GM12878 (cell line): ENCODE data around the gene XIRP1. TPM values are rescaled to one million over a fixed set of nuclear protein-coding genes. Genes with fewer than 3 reads are reported as not detected.

Experiments used
- ATAC-seq: fragments of 200-7000 bp; cut with Tn5 transposase; 3 replicates; pipeline ENCODE4 v1.9.1; 2020; ENCODE audit warnings: mild to moderate bottlenecking, moderate library complexity
- BruUV-seq: library from RNA; stranded (reverse); fragments of 400-500 nt; replicated peaks from 2 replicates; lab custom pipeline; 2021; lab: Mats Ljungman, UMichigan
- CTCF ChIA-PET: fragments of 300-600 bp; sonication (Branson Sonifier 250); formaldehyde crosslinking; extraction: SDS; loops from one replicate; lab custom pipeline; 2021; ENCODE audit warnings: inconsistent platforms; lab: Yijun Ruan, JAX
- POLR2A ChIA-PET: fragments of 350-600 bp; formaldehyde crosslinking; extraction: SDS; loops from one replicate; lab custom pipeline; 2021; ENCODE audit warnings: inconsistent platforms; lab: Charles Lee
- RAD21 ChIA-PET: fragments of 300-600 bp; sonication (Branson Sonifier 250); formaldehyde crosslinking; loops from one replicate; lab custom pipeline; 2023; ENCODE audit warnings: antibody characterized with exemption; ENCODE audit not compliant: unreplicated experiment; lab: Charles Lee
- SMC1A ChIA-PET: fragments of 300-600 bp; sonication (Branson Sonifier 250); formaldehyde crosslinking; loops from one replicate; lab custom pipeline; 2023; ENCODE audit not compliant: unreplicated experiment, uncharacterized antibody; lab: Charles Lee
- DNase-seq: peaks from one replicate; pipeline ENCODE4 v3.0.0-alpha.2; 2011; ENCODE audit warnings: low read depth, low spot score
- FAIRE-seq: peaks from 3 replicates; lab custom pipeline; 2011; peaks lifted over from hg19 to GRCh38; lab: Jason Lieb, UNC
- H2AFZ ChIP-seq: 2 replicates; pipeline ENCODE4 v1.6.0; 2011; ENCODE audit warnings: low read depth, low read length, control low read depth; ENCODE audit not compliant: control insufficient read depth
- H3K27ac ChIP-seq: 2 replicates; pipeline ENCODE4 v1.5.1; 2011; ENCODE audit warnings: control low read depth; ENCODE audit not compliant: control insufficient read depth, insufficient read depth
- H3K27me3 ChIP-seq, 2 experiments: replicated peaks in 1 of 2; 2 replicates each; pipeline versions ENCODE4 v1.6.0 to v1.6.1; 2011; ENCODE audit warnings: low read length in 1 of 2; ENCODE audit not compliant: control insufficient read depth in 2 of 2, insufficient read depth in 2 of 2
- H3K36me3 ChIP-seq, 2 experiments: 2 replicates each; pipeline ENCODE4 v1.5.1; 2011; ENCODE audit warnings: low read length in 1 of 2; ENCODE audit not compliant: control insufficient read depth in 2 of 2, insufficient read depth in 2 of 2
- H3K4me1 ChIP-seq: 2 replicates; pipeline ENCODE4 v1.6.1; 2011; ENCODE audit warnings: mild to moderate bottlenecking, low read length, moderate library complexity, mixed read lengths; ENCODE audit not compliant: control insufficient read depth, insufficient read depth
- H3K4me2 ChIP-seq: 2 replicates; pipeline ENCODE4 v1.6.0; 2011; ENCODE audit warnings: control low read depth; ENCODE audit not compliant: control insufficient read depth, insufficient read depth
- H3K4me3 ChIP-seq: fragments of 200-600 bp; sonication (generic); 2 replicates; pipeline ENCODE4 v1.5.1; 2016
- H3K79me2 ChIP-seq: 2 replicates; pipeline ENCODE4 v1.6.0; 2011; ENCODE audit warnings: low read length; ENCODE audit not compliant: control insufficient read depth, insufficient read depth
- H3K9ac ChIP-seq: 2 replicates; pipeline ENCODE4 v1.8.0; 2011; ENCODE audit warnings: low read length, control low read depth, mixed read lengths; ENCODE audit not compliant: control insufficient read depth, insufficient read depth
- H3K9me3 ChIP-seq: replicated peaks from 3 replicates; pipeline ENCODE4 v1.5.1; 2011; ENCODE audit warnings: mild to moderate bottlenecking, low read length; ENCODE audit not compliant: control insufficient read depth, insufficient read depth
- H4K20me1 ChIP-seq: 2 replicates; pipeline ENCODE4 v1.6.0; 2011; ENCODE audit not compliant: control insufficient read depth, insufficient read depth
- BMI1 ChIP-seq: fragments of 450-650 bp; IDR thresholded peaks from 2 replicates; pipeline ENCODE4 v1.6.1; 2016; ENCODE audit warnings: mild to moderate bottlenecking, moderate library complexity, borderline replicate concordance
- CBX3 ChIP-seq: fragments of 200-600 bp; sonication (generic); IDR thresholded peaks from 2 replicates; pipeline ENCODE4 v1.6.1; 2016; ENCODE audit warnings: low read depth, borderline replicate concordance
- ETV6 ChIP-seq, 2 experiments: fragments of 450-650 bp in 1 of 2; IDR thresholded peaks in 1 of 2; conservative IDR thresholded peaks in 1 of 2; 2 replicates each; pipeline ENCODE4 v1.6.1; 2014; ENCODE audit warnings: antibody characterized with exemption in 1 of 2, borderline replicate concordance in 1 of 2, low read depth in 1 of 2, mild to moderate bottlenecking in 1 of 2, moderate library complexity in 1 of 2
- FOXM1 ChIP-seq: IDR thresholded peaks from 2 replicates; pipeline ENCODE4 v1.6.1; 2012; ENCODE audit warnings: low read depth, mild to moderate bottlenecking, inconsistent platforms, low read length, moderate library complexity
- JUNB ChIP-seq: IDR thresholded peaks from 2 replicates; pipeline ENCODE4 v1.6.1; 2016; ENCODE audit warnings: antibody characterized with exemption, mild to moderate bottlenecking
- NR2F1 ChIP-seq: fragments of 450-650 bp; conservative IDR thresholded peaks from 2 replicates; pipeline ENCODE4 v1.6.1; 2017; ENCODE audit warnings: mild to moderate bottlenecking
- RAD21 ChIP-seq: IDR thresholded peaks from 2 replicates; pipeline ENCODE4 v1.6.1; 2011; ENCODE audit warnings: mild to moderate bottlenecking, low read depth, low read length, moderate library complexity; ENCODE audit not compliant: insufficient read depth
- RUNX3 ChIP-seq: IDR thresholded peaks from 2 replicates; pipeline ENCODE4 v1.6.1; 2012; ENCODE audit warnings: low read length, inconsistent platforms
- ZBTB40 ChIP-seq: fragments of 450-650 bp; IDR thresholded peaks from 2 replicates; pipeline ENCODE4 v1.6.1; 2016; ENCODE audit warnings: mild to moderate bottlenecking, moderate library complexity, borderline replicate concordance
- ZNF24 ChIP-seq: fragments of 450-650 bp; IDR thresholded peaks from 2 replicates; pipeline ENCODE4 v1.6.1; 2017; ENCODE audit warnings: antibody characterized with exemption, mild to moderate bottlenecking
- ZZZ3 ChIP-seq: IDR thresholded peaks from 2 replicates; pipeline ENCODE4 v1.6.1; 2011; ENCODE audit warnings: low read depth; ENCODE audit not compliant: control insufficient read depth, insufficient read length
- WGBS: methylation state at CpG from one replicate; pipeline ENCODE4 v1.1.6; 2016; ENCODE audit warnings: low lambda C conversion rate; ENCODE audit not compliant: insufficient replicate concordance, insufficient coverage; ENCODE audit errors: missing lambda C conversion rate; 5-methylcytosine and 5-hydroxymethylcytosine counted together
- in situ Hi-C: fragments of 300-500 bp; cut with MboI; formaldehyde crosslinking; loops from 9 replicates; pipeline ENCODE4 v1.14.3; 2018; ENCODE audit warnings: mixed read lengths
- intact Hi-C: fragments of 100-400 bp; cut with micrococcal nuclease; formaldehyde crosslinking; loops from one replicate; pipeline ENCODE4 v1.14.2; 2022; ENCODE audit not compliant: unreplicated experiment
- polyA plus RNA-seq, 11 experiments: library from polyadenylated mRNA; depleted of rRNA in 4 of 11; unstranded in 6 of 11; stranded (reverse) in 5 of 11; fragments of >200 nt; fragmentation: Nextera tagmentation in 4 of 11; fragmentation: Illumina TruSeq in 1 of 11; extraction: Ambion mirVana in 4 of 11; extraction: Trizol in 1 of 11; gene quantifications; 1 replicate in 1 of 11; 2 replicates in 10 of 11; pipeline versions ENCODE4 v1.2.1 to v1.2.3, GENCODE V29; 2011 to 2016; ENCODE audit warnings: inconsistent platforms in 2 of 11, missing spikeins in 2 of 11, low read depth in 1 of 11
- total RNA-seq, 4 experiments: library from RNA; depleted of rRNA in 3 of 4; stranded (reverse); fragments of >200 nt in 3 of 4; fragmentation: Illumina TruSeq in 1 of 4; extraction: Trizol in 1 of 4; gene quantifications; 2 replicates each; pipeline versions ENCODE4 v1.2.1 to v1.2.3, GENCODE V29; 2013 to 2021

The XIRP1 gene
- total and polyA plus RNA-seq, 10 of the 15 experiments (the other 5 are each of a cell fraction or from before 2014, with no cell fraction given): 0.03 to 0.38 (median 0.08) TPM; not detected in 1

DNA sequence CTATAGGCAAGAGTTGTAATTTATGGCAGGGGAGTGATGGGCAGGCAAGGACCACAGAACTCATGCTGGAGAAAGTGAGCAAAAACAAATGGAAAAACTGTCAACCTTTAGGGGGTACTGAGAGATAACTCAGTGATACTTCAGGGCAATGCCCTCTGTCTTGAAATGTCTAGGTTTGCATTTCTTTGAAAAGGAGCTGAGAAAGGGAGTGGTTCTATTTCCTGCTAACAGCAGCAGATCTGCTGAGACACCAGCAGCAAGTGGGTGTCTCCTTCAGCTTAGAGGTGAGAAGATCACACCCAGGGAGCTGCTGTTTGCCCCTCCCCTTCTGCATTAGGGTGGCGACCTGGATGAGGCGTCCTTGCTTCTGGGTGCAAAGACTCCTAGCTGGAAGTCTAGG, 42.3 kb upstream of the XIRP1 start:
- Histone ChIP-seq H3K9ac (no peak overlapping the region), H3K4me1 (no peaks in the 10 kb centered on the region), H4K20me1 (no peaks in the 10 kb centered on the region), H2AFZ (no peak overlapping the region), H3K79me2 (no peaks in the 10 kb centered on the region), H3K4me2 (no peak overlapping the region), H3K27ac (no peak overlapping the region), H3K9me3 (no peaks in the 10 kb centered on the region), H3K36me3 (no peaks in the 10 kb centered on the region), H3K4me3 (no peak overlapping the region), H3K27me3 (peaks cover 3 to 16% of the 10 kb centered on the region in 2 experiments)
- BruUV-seq: no TSS peak
- DNase-seq (no peak), FAIRE-seq (no peak), ATAC-seq (peak; percentile 27; the same call in 2 of the 3 replicates)
- WGBS: 3% methylated on average over 2 of the region's 2 CpGs
- RAD21 ChIA-PET: interaction anchor here (0.6 to 0.7 kb wide), 2 partner anchors 16 to 20 kb away, joined by 3 read pairs; no protein-coding TSS in a partner anchor
- CTCF ChIA-PET: interaction anchor here (1.1 to 3.7 kb wide), 2 partner anchors 53 to 190 kb away, joined by 3 to 19 read pairs; no protein-coding TSS in a partner anchor
- SMC1A ChIA-PET: interaction anchor here (0.9 to 1.2 kb wide), 3 partner anchors 11 to 52 kb away, joined by 3 to 4 read pairs (median 3); no protein-coding TSS in a partner anchor
- in situ Hi-C loops (no loop called here), intact Hi-C loops (no loop called here)
- TF ChIP-seq CBX3 (no peak), BMI1 (no peak), RAD21 (no peak), JUNB (no peak), RUNX3 (no peak), ZZZ3 (no peak)
- POLR2A ChIA-PET: interaction anchor here (0.8 kb wide), 1 partner anchor 9 kb away, joined by 3 read pairs; no protein-coding TSS in a partner anchor

GRCh38 chr3:39232859-39233258, 40.5 kb upstream of the XIRP1 start:
- WGBS: 1% methylated on average over 3 of the region's 3 CpGs
- no peak overlapping the region for H3K4me3 ChIP-seq
- H3K9ac ChIP-seq: no peak overlapping the region
- BruUV-seq: no TSS peak
- RAD21 ChIA-PET: interaction anchor here (1.3 kb wide), 1 partner anchor 17 kb away, joined by 3 read pairs; no protein-coding TSS in a partner anchor
- no peak for ATAC-seq
- H3K79me2 ChIP-seq: no peaks in the 10 kb centered on the region
- no peaks in the 10 kb centered on the region for H3K9me3 ChIP-seq
- in situ Hi-C loops: no loop called here
- H2AFZ ChIP-seq: no peak overlapping the region
- POLR2A ChIA-PET: no interaction called here
- intact Hi-C loops: no loop called here
- CTCF ChIA-PET: interaction anchor here (1.2 to 3.7 kb wide), 2 partner anchors 44 to 55 kb away, joined by 4 to 19 read pairs; no protein-coding TSS in a partner anchor
- SMC1A ChIA-PET: interaction anchor here (1.0 to 3.0 kb wide), 2 partner anchors 22 to 56 kb away, joined by 4 to 14 read pairs; no protein-coding TSS in a partner anchor
- no peak for DNase-seq
- no peaks in the 10 kb centered on the region for H3K4me1 ChIP-seq
- H3K27ac ChIP-seq: no peak overlapping the region
- H3K27me3 ChIP-seq: peaks cover 3 to 16% of the 10 kb centered on the region in 2 experiments
- no peak overlapping the region for H3K4me2 ChIP-seq
- no peaks in the 10 kb centered on the region for H4K20me1 ChIP-seq
- no peaks in the 10 kb centered on the region for H3K36me3 ChIP-seq
- no peak for FAIRE-seq
- TF ChIP-seq NR2F1 (no peak), ETV6 (conservative IDR thresholded peaks at IDR 0.05 in 1 of 2, IDR thresholded peaks at IDR 0.05 in 1 of 2; ENCODE audit: borderline replicate concordance in 1 of 2, low read depth in 1 of 2) (no peak), ZNF24 (no peak), FOXM1 (no peak), ZBTB40 (no peak)
